NB4 (cell line): Measurements from ENCODE around the gene BCL11A.

ENCODE experiments used
- MYC ChIP-seq: IDR thresholded peaks from 2 replicates; pipeline ENCODE4 v1.6.1; 2011; ENCODE audit warnings: low read depth, low read length
- POLR2A ChIP-seq: IDR thresholded peaks from 2 replicates; pipeline ENCODE4 v1.6.1; 2011; ENCODE audit warnings: mild to moderate bottlenecking; ENCODE audit not compliant: insufficient read length; ENCODE audit errors: extremely low read depth
- TF ChIP-seq, protein P1 (sequence below): IDR thresholded peaks from one replicate; pipeline ENCODE4 v1.5.1; 2012; ENCODE audit warnings: low read depth, low read length
- TF ChIP-seq, protein P2 (sequence below): IDR thresholded peaks from 2 replicates; pipeline ENCODE4 v1.6.1; 2011; ENCODE audit warnings: low read depth, low read length

DNA sequence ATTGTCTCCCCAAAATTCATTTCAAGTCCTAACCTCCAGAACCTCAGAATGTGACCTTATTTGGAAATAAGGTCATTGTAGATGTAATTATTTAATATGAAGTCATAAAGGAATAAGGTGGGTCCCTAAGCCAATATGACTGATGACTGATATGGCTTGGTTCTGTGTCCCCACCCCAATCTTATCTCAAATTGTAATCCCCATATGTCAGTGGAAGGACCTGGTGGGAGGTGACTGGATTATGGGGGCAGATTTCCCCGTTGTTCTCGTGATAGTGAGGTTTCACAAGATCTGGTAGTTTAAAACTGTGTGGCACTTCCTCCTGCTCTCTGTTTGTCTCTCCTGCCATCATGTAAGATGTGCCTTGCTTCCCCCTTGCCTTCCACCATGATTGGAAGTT is 43.0 kb upstream of the BCL11A start:
- TF ChIP-seq, protein P1, sequence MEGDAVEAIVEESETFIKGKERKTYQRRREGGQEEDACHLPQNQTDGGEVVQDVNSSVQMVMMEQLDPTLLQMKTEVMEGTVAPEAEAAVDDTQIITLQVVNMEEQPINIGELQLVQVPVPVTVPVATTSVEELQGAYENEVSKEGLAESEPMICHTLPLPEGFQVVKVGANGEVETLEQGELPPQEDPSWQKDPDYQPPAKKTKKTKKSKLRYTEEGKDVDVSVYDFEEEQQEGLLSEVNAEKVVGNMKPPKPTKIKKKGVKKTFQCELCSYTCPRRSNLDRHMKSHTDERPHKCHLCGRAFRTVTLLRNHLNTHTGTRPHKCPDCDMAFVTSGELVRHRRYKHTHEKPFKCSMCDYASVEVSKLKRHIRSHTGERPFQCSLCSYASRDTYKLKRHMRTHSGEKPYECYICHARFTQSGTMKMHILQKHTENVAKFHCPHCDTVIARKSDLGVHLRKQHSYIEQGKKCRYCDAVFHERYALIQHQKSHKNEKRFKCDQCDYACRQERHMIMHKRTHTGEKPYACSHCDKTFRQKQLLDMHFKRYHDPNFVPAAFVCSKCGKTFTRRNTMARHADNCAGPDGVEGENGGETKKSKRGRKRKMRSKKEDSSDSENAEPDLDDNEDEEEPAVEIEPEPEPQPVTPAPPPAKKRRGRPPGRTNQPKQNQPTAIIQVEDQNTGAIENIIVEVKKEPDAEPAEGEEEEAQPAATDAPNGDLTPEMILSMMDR, result no peak
- TF ChIP-seq POLR2A (no peak), MYC (no peak)
- TF ChIP-seq, protein P2, sequence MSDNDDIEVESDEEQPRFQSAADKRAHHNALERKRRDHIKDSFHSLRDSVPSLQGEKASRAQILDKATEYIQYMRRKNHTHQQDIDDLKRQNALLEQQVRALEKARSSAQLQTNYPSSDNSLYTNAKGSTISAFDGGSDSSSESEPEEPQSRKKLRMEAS, result no peak
